B cell (primary cell): ENCODE measurements around the gene REEP2. TPM values are rescaled to one million over a fixed set of nuclear protein-coding genes. Genes with fewer than 3 reads are reported as not detected.

Experiments
- ATAC-seq: fragments of 200-7000 bp; cut with Tn5 transposase; one replicate; pipeline ENCODE4 v1.10.0; 2021; ENCODE audit warnings: low read depth, mild to moderate bottlenecking, moderate number of reproducible peaks, moderate library complexity
- CTCF ChIA-PET: fragments of 350-600 bp; sonication (Branson Sonifier 250); formaldehyde crosslinking; loops from one replicate; lab custom pipeline; 2021; ENCODE audit warnings: antibody characterized with exemption, inconsistent platforms; lab: Charles Lee
- POLR2A ChIA-PET: fragments of 350-600 bp; sonication (Branson Sonifier 250); formaldehyde crosslinking; loops from one replicate; lab custom pipeline; 2021; ENCODE audit warnings: antibody characterized with exemption; lab: Charles Lee
- DNase-seq: peaks from one replicate; pipeline ENCODE4 v3.0.0; 2013
- H2AFZ ChIP-seq: 2 replicates; pipeline ENCODE4 v1.6.1; 2012; ENCODE audit warnings: mild to moderate bottlenecking, low read depth, low read length; ENCODE audit not compliant: insufficient read depth, poor library complexity, severe bottlenecking
- H3K27ac ChIP-seq, 2 donors: 1 replicate in 1 of 2; 2 replicates in 1 of 2; pipeline ENCODE4 v1.5.1; 2012 to 2013; ENCODE audit warnings: low read length in 2 of 2, mild to moderate bottlenecking in 2 of 2, moderate library complexity in 1 of 2
- H3K27me3 ChIP-seq, 4 experiments: fragments of 200-600 bp in 1 of 4; sonication (generic) in 1 of 4; replicated peaks in 1 of 4; 1 replicate in 2 of 4; 2 replicates in 2 of 4; pipeline versions ENCODE4 v1.6.1 to v1.7.0; 2013 to 2016; ENCODE audit warnings: low read length in 3 of 4, mild to moderate bottlenecking in 2 of 4, mixed read lengths in 1 of 4, moderate library complexity in 1 of 4; ENCODE audit not compliant: insufficient read depth in 4 of 4, control insufficient read depth in 3 of 4; ENCODE audit errors: control extremely low read depth in 1 of 4
- H3K36me3 ChIP-seq, 2 experiments: replicated peaks in 1 of 2; 1 replicate in 1 of 2; 2 replicates in 1 of 2; pipeline versions ENCODE4 v1.6.1 to v1.7.1; 2013; ENCODE audit warnings: low read length in 1 of 2; ENCODE audit not compliant: insufficient read depth in 2 of 2, control insufficient read depth in 1 of 2; ENCODE audit errors: control extremely low read depth in 1 of 2, extremely low read depth in 1 of 2
- H3K4me1 ChIP-seq, 2 donors: fragments of 200-600 bp in 1 of 2; sonication (generic) in 1 of 2; 1 replicate in 1 of 2; 2 replicates in 1 of 2; pipeline versions ENCODE4 v1.5.1 to v1.6.1; 2013 to 2017; ENCODE audit warnings: low read length in 2 of 2; ENCODE audit not compliant: control insufficient read depth in 2 of 2, insufficient read depth in 2 of 2
- H3K4me2 ChIP-seq: replicated peaks from 2 replicates; pipeline ENCODE3; 2012; ENCODE audit warnings: mild to moderate bottlenecking, low read depth, low read length; ENCODE audit not compliant: poor library complexity, severe bottlenecking
- H3K4me3 ChIP-seq, 5 experiments: fragments of 200-600 bp in 1 of 5; sonication (generic) in 1 of 5; 1 replicate in 3 of 5; 2 replicates in 2 of 5; pipeline versions ENCODE4 v1.5.1 to v1.7.0; 2011 to 2016; ENCODE audit warnings: low read length in 4 of 5, mild to moderate bottlenecking in 4 of 5, low read depth in 2 of 5, control low read depth in 1 of 5, moderate library complexity in 1 of 5; ENCODE audit not compliant: insufficient read depth in 1 of 5; ENCODE audit errors: control extremely low read depth in 1 of 5, extremely low read depth in 1 of 5
- H3K79me2 ChIP-seq: fragments of 200-600 bp; sonication (generic); one replicate; pipeline ENCODE4 v1.6.0; 2016; ENCODE audit warnings: low read length; ENCODE audit not compliant: control insufficient read depth, insufficient read depth
- H3K9ac ChIP-seq: fragments of 200-600 bp; sonication (generic); 2 replicates; pipeline ENCODE4 v1.6.1; 2017; ENCODE audit warnings: mild to moderate bottlenecking, low read length, moderate library complexity
- H3K9me3 ChIP-seq, 3 donors: one replicate each; pipeline versions ENCODE4 v1.6.1 to v1.7.1; 2013; ENCODE audit warnings: low read length in 2 of 3; ENCODE audit not compliant: control insufficient read depth in 2 of 3, insufficient read depth in 1 of 3; ENCODE audit errors: control extremely low read depth in 1 of 3
- H4K20me1 ChIP-seq: 2 replicates; pipeline ENCODE4 v1.6.0; 2012; ENCODE audit warnings: mild to moderate bottlenecking, low read length; ENCODE audit not compliant: insufficient read depth, control insufficient read depth, poor library complexity, severe bottlenecking
- H3K27ac Mint-ChIP-seq: one replicate; pipeline ENCODE4 v1.8.0; 2021; ENCODE audit warnings: mixed read lengths
- H3K27me3 Mint-ChIP-seq: one replicate; pipeline ENCODE4 v1.8.0; 2021; ENCODE audit warnings: mixed read lengths
- H3K4me1 Mint-ChIP-seq: one replicate; pipeline ENCODE4 v1.8.0; 2021; ENCODE audit warnings: mixed read lengths
- H3K4me3 Mint-ChIP-seq: one replicate; pipeline ENCODE4 v1.8.0; 2021; ENCODE audit warnings: mixed read lengths
- H3K9me3 Mint-ChIP-seq: one replicate; pipeline ENCODE4 v1.8.0; 2022; ENCODE audit warnings: mixed read lengths; ENCODE audit not compliant: insufficient read depth
- EZH2 ChIP-seq: IDR thresholded peaks from 2 replicates; pipeline ENCODE4 v1.6.1; 2012; ENCODE audit warnings: borderline replicate concordance, low read depth, mild to moderate bottlenecking, moderate library complexity, low read length; ENCODE audit not compliant: insufficient read depth, poor library complexity, severe bottlenecking
- WGBS: methylation state at CpG from one replicate; pipeline ENCODE4 v1.1.5; 2013; ENCODE audit warnings: missing lambda C conversion rate; ENCODE audit not compliant: insufficient coverage; 5-methylcytosine and 5-hydroxymethylcytosine counted together
- intact Hi-C: fragments of 100-400 bp; cut with micrococcal nuclease; formaldehyde crosslinking; loops from one replicate; pipeline ENCODE4 v1.10.0; 2022
- polyA plus RNA-seq: library from polyadenylated mRNA; depleted of rRNA; stranded (reverse); fragments of >200 nt; gene quantifications from 2 replicates; pipeline ENCODE4 v1.2.3, GENCODE V29; 2012
- total RNA-seq, 2 donors: library from RNA; stranded (reverse); fragments of 120-200 nt in 1 of 2; gene quantifications; 1 replicate in 1 of 2; 2 replicates in 1 of 2; pipeline versions ENCODE4 v1.2.3 to v1.2.4, GENCODE V29; 2013 to 2022
- TF ChIP-seq, protein P1 (sequence below): fragments of 200-600 bp; IDR thresholded peaks from one replicate; pipeline ENCODE4 v1.8.0; 2022; ENCODE audit warnings: antibody characterized with exemption, mild to moderate bottlenecking

The REEP2 gene
- total and polyA plus RNA-seq, 2 donors (not counting 1 experiment from before 2014, with no cell fraction given), result 0.20 TPM; not detected in 1

- H3K4me1 Mint-ChIP-seq, result peaks cover 55% of the 10 kb centered on the region
- 35% methylated on average over 6 of the region's 21 CpGs for WGBS
Measured at GRCh38 chr5:138463419-138464007, 24.7 kb downstream of the REEP2 start.

More at GRCh38 chr5:138463419-138464007, 24.7 kb downstream of the REEP2 start:
- H3K79me2 ChIP-seq, result peaks cover 3% of the 10 kb centered on the region
- H3K27ac ChIP-seq, result peak overlapping the region; percentile 89 to 98
- no peak for ATAC-seq
- TF ChIP-seq, protein P1, sequence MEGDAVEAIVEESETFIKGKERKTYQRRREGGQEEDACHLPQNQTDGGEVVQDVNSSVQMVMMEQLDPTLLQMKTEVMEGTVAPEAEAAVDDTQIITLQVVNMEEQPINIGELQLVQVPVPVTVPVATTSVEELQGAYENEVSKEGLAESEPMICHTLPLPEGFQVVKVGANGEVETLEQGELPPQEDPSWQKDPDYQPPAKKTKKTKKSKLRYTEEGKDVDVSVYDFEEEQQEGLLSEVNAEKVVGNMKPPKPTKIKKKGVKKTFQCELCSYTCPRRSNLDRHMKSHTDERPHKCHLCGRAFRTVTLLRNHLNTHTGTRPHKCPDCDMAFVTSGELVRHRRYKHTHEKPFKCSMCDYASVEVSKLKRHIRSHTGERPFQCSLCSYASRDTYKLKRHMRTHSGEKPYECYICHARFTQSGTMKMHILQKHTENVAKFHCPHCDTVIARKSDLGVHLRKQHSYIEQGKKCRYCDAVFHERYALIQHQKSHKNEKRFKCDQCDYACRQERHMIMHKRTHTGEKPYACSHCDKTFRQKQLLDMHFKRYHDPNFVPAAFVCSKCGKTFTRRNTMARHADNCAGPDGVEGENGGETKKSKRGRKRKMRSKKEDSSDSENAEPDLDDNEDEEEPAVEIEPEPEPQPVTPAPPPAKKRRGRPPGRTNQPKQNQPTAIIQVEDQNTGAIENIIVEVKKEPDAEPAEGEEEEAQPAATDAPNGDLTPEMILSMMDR, result no peak
- no peak for TF ChIP-seq EZH2
- intact Hi-C loops, result loop anchor here (1.0 to 10.0 kb wide), 6 partner anchors 13 to 941 kb away; partner anchors contain the start of genes FAM53C, REEP2 and SPATA24
- H3K9me3 ChIP-seq, result peaks cover 0 to 4% (median 0%) of the 10 kb centered on the region in 3 donors
- H3K4me1 ChIP-seq, result peaks cover 32 to 48% of the 10 kb centered on the region in 2 donors
- H3K4me3 Mint-ChIP-seq, result peak overlapping the region; percentile 94
- no peaks in the 10 kb centered on the region for H3K27me3 ChIP-seq
- H4K20me1 ChIP-seq, result peaks cover 25% of the 10 kb centered on the region
- no peaks in the 10 kb centered on the region for H3K27me3 Mint-ChIP-seq
- H3K9me3 Mint-ChIP-seq, result no peaks in the 10 kb centered on the region
- no peak for DNase-seq
- peak overlapping the region; percentile 78 for H3K27ac Mint-ChIP-seq
- peak overlapping the region; percentile 100 for H3K4me2 ChIP-seq
- H3K9ac ChIP-seq, result peak overlapping the region; percentile 91
- H3K4me3 ChIP-seq, result peak overlapping the region; percentile 41 to 98 (median 67)
- H2AFZ ChIP-seq, result peak overlapping the region; percentile 87
- ChIA-PET CTCF (interaction anchor here (0.6 to 9.3 kb wide), 5 partner anchors 11 to 40 kb away, joined by 3 to 65 read pairs (median 9); partner anchors contain the start of gene REEP2), POLR2A (interaction anchor here (0.8 to 1.7 kb wide), 3 partner anchors 27 to 80 kb away, joined by 3 to 5 read pairs (median 4); partner anchors contain the start of gene ETF1)
- H3K36me3 ChIP-seq, result peaks cover 0 to 2% of the 10 kb centered on the region in 2 experiments
